HEK293 (cell line): ENCODE results near the gene ADM2.

Experiments used
- CTCF ChIA-PET: fragments of 350-600 bp; formaldehyde crosslinking; extraction: SDS; loops from one replicate; lab custom pipeline; 2021; ENCODE audit warnings: antibody characterized with exemption; lab: Yijun Ruan, JAX
- POLR2A ChIA-PET: fragments of 300-600 bp; formaldehyde crosslinking; extraction: SDS; loops from one replicate; lab custom pipeline; 2020; ENCODE audit warnings: antibody characterized with exemption, inconsistent platforms; lab: Yijun Ruan, JAX
- H3K27ac ChIP-seq: fragments of 200-500 bp; sonication (Bioruptor generic); 2 replicates; pipeline ENCODE4 v1.5.1; 2014; ENCODE audit warnings: low read depth, low read length, control low read depth, inconsistent platforms; ENCODE audit errors: extremely low read depth
- H3K36me3 ChIP-seq, 2 experiments: fragments of 200-500 bp in 1 of 2; sonication (Bioruptor generic) in 1 of 2; 1 replicate in 1 of 2; 2 replicates in 1 of 2; pipeline ENCODE4 v1.5.1; 2014 to 2017; ENCODE audit warnings: inconsistent platforms in 2 of 2, low read length in 2 of 2; ENCODE audit not compliant: control insufficient read depth in 2 of 2, insufficient read depth in 1 of 2
- H3K4me1 ChIP-seq: fragments of 200-500 bp; sonication (Bioruptor generic); 2 replicates; pipeline ENCODE4 v1.5.1; 2014; ENCODE audit warnings: mild to moderate bottlenecking, low read length, inconsistent platforms; ENCODE audit not compliant: control insufficient read depth, insufficient read depth
- H3K4me3 ChIP-seq: 2 replicates; pipeline ENCODE4 v1.5.1; 2011; ENCODE audit warnings: low read depth, mild to moderate bottlenecking, control low read depth, low read length, moderate library complexity
- H3K9me3 ChIP-seq: fragments of 200-500 bp; sonication (Bioruptor generic); 2 replicates; pipeline ENCODE4 v1.5.1; 2014; ENCODE audit warnings: low read depth, low read length, inconsistent platforms; ENCODE audit not compliant: control insufficient read depth, insufficient read depth
- WT1 ChIP-seq: fragments of 450-650 bp; formaldehyde crosslinking; IDR thresholded peaks from 2 replicates; pipeline ENCODE4 v1.5.1; 2016; ENCODE audit warnings: missing biosample characterization, missing genetic modification characterization
- ZNF114 ChIP-seq: fragments of 450-650 bp; formaldehyde crosslinking; IDR thresholded peaks from 2 replicates; pipeline ENCODE4 v1.5.0; 2017; ENCODE audit warnings: missing biosample characterization, missing genetic modification characterization
- ZNF140 ChIP-seq: fragments of 450-650 bp; formaldehyde crosslinking; IDR thresholded peaks from 2 replicates; pipeline ENCODE4 v1.5.1; 2016; ENCODE audit warnings: missing biosample characterization, missing genetic modification characterization
- ZNF184 ChIP-seq: fragments of 450-650 bp; IDR thresholded peaks from 2 replicates; pipeline ENCODE4 v1.5.1; 2018; ENCODE audit warnings: missing biosample characterization, mild to moderate bottlenecking, missing genetic modification characterization
- ZNF274 ChIP-seq, 2 experiments: fragments of 200-500 bp in 1 of 2; fragments of 450-650 bp in 1 of 2; sonication (Bioruptor generic) in 1 of 2; formaldehyde crosslinking in 1 of 2; IDR thresholded peaks; 2 replicates each; pipeline versions ENCODE4 v1.5.1 to v1.6.1; 2014 to 2016; ENCODE audit warnings: borderline replicate concordance in 1 of 2, inconsistent platforms in 1 of 2, low read length in 1 of 2, missing biosample characterization in 1 of 2, missing genetic modification characterization in 1 of 2
- ZNF366 ChIP-seq: fragments of 450-650 bp; formaldehyde crosslinking; conservative IDR thresholded peaks from 2 replicates; pipeline ENCODE4 v1.5.1; 2016; ENCODE audit warnings: missing biosample characterization, missing genetic modification characterization
- ZNF423 ChIP-seq: fragments of 450-650 bp; formaldehyde crosslinking; IDR thresholded peaks from 2 replicates; pipeline ENCODE4 v1.5.1; 2016; ENCODE audit warnings: missing biosample characterization, missing genetic modification characterization
- ZNF426 ChIP-seq: fragments of 450-650 bp; formaldehyde crosslinking; IDR thresholded peaks from 2 replicates; pipeline ENCODE4 v1.5.1; 2017; ENCODE audit warnings: missing biosample characterization, missing genetic modification characterization, mild to moderate bottlenecking, inconsistent platforms, moderate library complexity
- ZNF501 ChIP-seq: fragments of 450-650 bp; formaldehyde crosslinking; IDR thresholded peaks from 2 replicates; pipeline ENCODE4 v1.5.1; 2016; ENCODE audit warnings: missing biosample characterization, missing genetic modification characterization
- ZNF549 ChIP-seq: fragments of 450-650 bp; IDR thresholded peaks from 2 replicates; pipeline ENCODE4 v1.5.1; 2018; ENCODE audit warnings: missing biosample characterization, missing genetic modification characterization, mild to moderate bottlenecking, inconsistent platforms, moderate library complexity
- ZNF555 ChIP-seq: fragments of 450-650 bp; formaldehyde crosslinking; conservative IDR thresholded peaks from 2 replicates; pipeline ENCODE4 v1.5.1; 2017; ENCODE audit warnings: missing biosample characterization, mild to moderate bottlenecking, missing genetic modification characterization, inconsistent platforms
- ZNF629 ChIP-seq: fragments of 450-650 bp; formaldehyde crosslinking; IDR thresholded peaks from 2 replicates; pipeline ENCODE4 v1.5.1; 2017; ENCODE audit warnings: missing biosample characterization, missing genetic modification characterization
- ZNF654 ChIP-seq: fragments of 450-650 bp; formaldehyde crosslinking; IDR thresholded peaks from 2 replicates; pipeline ENCODE4 v1.5.1; 2016; ENCODE audit warnings: low read depth, missing biosample characterization, missing genetic modification characterization
- TF ChIP-seq, protein P1 (sequence below): fragments of 450-650 bp; formaldehyde crosslinking; IDR thresholded peaks from 2 replicates; pipeline ENCODE4 v1.5.1; 2016; ENCODE audit warnings: missing biosample characterization, missing genetic modification characterization
- TF ChIP-seq, protein P2 (sequence below): fragments of 450-650 bp; formaldehyde crosslinking; IDR thresholded peaks from 2 replicates; pipeline ENCODE4 v1.5.1; 2016; ENCODE audit warnings: missing biosample characterization, missing genetic modification characterization
- TF ChIP-seq, protein P3 (sequence below): fragments of 450-650 bp; formaldehyde crosslinking; IDR thresholded peaks from 2 replicates; pipeline ENCODE4 v1.5.1; 2016; ENCODE audit warnings: missing biosample characterization, missing genetic modification characterization
- TF ChIP-seq, protein P4 (sequence below): fragments of 450-650 bp; IDR thresholded peaks from 2 replicates; pipeline ENCODE4 v1.5.1; 2018; ENCODE audit warnings: missing biosample characterization, mild to moderate bottlenecking, missing genetic modification characterization
- TF ChIP-seq, protein P5 (sequence below): fragments of 450-650 bp; formaldehyde crosslinking; IDR thresholded peaks from 2 replicates; pipeline ENCODE4 v1.5.1; 2017; ENCODE audit warnings: missing biosample characterization, missing genetic modification characterization
- TF ChIP-seq, protein P6 (sequence below): fragments of 450-650 bp; formaldehyde crosslinking; IDR thresholded peaks from 2 replicates; pipeline ENCODE4 v1.5.1; 2016; ENCODE audit warnings: missing biosample characterization, missing genetic modification characterization

Gene ADM2

DNA sequence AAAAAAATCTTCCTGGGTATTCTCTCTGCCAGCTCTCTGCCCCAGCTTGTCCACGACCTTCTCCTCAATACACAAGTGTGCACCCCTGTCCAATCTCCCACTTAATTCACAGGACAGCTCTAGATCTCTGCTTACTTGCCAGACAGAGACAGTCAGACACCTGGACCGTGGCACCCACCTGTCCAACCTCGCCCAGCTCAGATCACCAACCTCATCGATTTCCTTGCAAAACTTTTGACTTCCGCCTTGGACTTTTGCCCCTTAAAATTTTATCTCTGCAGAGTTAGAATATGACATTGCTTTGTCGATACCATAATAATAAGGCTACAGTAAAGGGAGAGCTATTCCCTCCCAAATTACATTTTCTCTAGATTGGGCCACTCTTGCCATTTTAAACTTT, 15.8 kb downstream of the ADM2 start:
- Histone ChIP-seq H3K9me3 (no peaks in the 10 kb centered on the region), H3K4me3 (no peak overlapping the region), H3K4me1 (no peaks in the 10 kb centered on the region), H3K27ac (no peak overlapping the region), H3K36me3 (peaks cover 0 to 1% of the 10 kb centered on the region in 2 experiments; a peak in 1 of 3 replicates)
- CTCF ChIA-PET, result interaction anchor here (0.6 to 3.7 kb wide), 15 partner anchors 9 to 343 kb away, joined by 3 to 24 read pairs (median 6); partner anchors contain the start of genes MIOX, SCO2 and SYCE3
- no peak for TF ChIP-seq ZNF140
- no peak for TF ChIP-seq ZNF184 (tag by site-specific recombination)
- no peak for TF ChIP-seq ZNF555 (tag by site-specific recombination)
- TF ChIP-seq WT1 (tag by site-specific recombination), result no peak
- TF ChIP-seq, protein P1, sequence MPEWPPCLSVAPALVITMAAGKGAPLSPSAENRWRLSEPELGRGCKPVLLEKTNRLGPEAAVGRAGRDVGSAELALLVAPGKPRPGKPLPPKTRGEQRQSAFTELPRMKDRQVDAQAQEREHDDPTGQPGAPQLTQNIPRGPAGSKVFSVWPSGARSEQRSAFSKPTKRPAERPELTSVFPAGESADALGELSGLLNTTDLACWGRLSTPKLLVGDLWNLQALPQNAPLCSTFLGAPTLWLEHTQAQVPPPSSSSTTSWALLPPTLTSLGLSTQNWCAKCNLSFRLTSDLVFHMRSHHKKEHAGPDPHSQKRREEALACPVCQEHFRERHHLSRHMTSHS (tag by site-specific recombination), result no peak
- no peak for TF ChIP-seq ZNF114 (tag by site-specific recombination)
- no peak for TF ChIP-seq ZNF629 (tag by site-specific recombination)
- TF ChIP-seq, protein P2, sequence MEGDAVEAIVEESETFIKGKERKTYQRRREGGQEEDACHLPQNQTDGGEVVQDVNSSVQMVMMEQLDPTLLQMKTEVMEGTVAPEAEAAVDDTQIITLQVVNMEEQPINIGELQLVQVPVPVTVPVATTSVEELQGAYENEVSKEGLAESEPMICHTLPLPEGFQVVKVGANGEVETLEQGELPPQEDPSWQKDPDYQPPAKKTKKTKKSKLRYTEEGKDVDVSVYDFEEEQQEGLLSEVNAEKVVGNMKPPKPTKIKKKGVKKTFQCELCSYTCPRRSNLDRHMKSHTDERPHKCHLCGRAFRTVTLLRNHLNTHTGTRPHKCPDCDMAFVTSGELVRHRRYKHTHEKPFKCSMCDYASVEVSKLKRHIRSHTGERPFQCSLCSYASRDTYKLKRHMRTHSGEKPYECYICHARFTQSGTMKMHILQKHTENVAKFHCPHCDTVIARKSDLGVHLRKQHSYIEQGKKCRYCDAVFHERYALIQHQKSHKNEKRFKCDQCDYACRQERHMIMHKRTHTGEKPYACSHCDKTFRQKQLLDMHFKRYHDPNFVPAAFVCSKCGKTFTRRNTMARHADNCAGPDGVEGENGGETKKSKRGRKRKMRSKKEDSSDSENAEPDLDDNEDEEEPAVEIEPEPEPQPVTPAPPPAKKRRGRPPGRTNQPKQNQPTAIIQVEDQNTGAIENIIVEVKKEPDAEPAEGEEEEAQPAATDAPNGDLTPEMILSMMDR (tag by site-specific recombination), result no peak
- TF ChIP-seq, protein P3, sequence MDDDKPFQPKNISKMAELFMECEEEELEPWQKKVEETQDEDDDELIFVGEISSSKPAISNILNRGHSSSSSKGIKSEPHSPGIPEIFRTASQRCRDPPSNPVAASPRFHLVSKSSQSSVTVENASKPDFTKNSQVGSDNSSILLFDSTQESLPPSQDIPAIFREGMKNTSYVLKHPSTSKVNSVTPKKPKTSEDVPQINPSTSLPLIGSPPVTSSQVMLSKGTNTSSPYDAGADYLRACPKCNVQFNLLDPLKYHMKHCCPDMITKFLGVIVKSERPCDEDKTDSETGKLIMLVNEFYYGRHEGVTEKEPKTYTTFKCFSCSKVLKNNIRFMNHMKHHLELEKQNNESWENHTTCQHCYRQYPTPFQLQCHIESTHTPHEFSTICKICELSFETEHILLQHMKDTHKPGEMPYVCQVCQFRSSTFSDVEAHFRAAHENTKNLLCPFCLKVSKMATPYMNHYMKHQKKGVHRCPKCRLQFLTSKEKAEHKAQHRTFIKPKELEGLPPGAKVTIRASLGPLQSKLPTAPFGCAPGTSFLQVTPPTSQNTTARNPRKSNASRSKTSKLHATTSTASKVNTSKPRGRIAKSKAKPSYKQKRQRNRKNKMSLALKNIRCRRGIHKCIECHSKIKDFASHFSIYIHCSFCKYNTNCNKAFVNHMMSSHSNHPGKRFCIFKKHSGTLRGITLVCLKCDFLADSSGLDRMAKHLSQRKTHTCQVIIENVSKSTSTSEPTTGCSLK (tag by site-specific recombination), result no peak
- TF ChIP-seq ZNF426 (tag by site-specific recombination), result no peak
- TF ChIP-seq ZNF549 (tag by site-specific recombination), result no peak
- TF ChIP-seq, protein P4, sequence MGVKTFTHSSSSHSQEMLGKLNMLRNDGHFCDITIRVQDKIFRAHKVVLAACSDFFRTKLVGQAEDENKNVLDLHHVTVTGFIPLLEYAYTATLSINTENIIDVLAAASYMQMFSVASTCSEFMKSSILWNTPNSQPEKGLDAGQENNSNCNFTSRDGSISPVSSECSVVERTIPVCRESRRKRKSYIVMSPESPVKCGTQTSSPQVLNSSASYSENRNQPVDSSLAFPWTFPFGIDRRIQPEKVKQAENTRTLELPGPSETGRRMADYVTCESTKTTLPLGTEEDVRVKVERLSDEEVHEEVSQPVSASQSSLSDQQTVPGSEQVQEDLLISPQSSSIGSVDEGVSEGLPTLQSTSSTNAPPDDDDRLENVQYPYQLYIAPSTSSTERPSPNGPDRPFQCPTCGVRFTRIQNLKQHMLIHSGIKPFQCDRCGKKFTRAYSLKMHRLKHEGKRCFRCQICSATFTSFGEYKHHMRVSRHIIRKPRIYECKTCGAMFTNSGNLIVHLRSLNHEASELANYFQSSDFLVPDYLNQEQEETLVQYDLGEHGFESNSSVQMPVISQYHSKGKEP (tag by site-specific recombination), result no peak
- TF ChIP-seq ZNF501, result no peak
- TF ChIP-seq, protein P5, sequence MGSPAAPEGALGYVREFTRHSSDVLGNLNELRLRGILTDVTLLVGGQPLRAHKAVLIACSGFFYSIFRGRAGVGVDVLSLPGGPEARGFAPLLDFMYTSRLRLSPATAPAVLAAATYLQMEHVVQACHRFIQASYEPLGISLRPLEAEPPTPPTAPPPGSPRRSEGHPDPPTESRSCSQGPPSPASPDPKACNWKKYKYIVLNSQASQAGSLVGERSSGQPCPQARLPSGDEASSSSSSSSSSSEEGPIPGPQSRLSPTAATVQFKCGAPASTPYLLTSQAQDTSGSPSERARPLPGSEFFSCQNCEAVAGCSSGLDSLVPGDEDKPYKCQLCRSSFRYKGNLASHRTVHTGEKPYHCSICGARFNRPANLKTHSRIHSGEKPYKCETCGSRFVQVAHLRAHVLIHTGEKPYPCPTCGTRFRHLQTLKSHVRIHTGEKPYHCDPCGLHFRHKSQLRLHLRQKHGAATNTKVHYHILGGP (tag by site-specific recombination), result no peak
- TF ChIP-seq ZNF366, result no peak
- no peak for TF ChIP-seq ZNF423 (tag by site-specific recombination)
- TF ChIP-seq, protein P6, sequence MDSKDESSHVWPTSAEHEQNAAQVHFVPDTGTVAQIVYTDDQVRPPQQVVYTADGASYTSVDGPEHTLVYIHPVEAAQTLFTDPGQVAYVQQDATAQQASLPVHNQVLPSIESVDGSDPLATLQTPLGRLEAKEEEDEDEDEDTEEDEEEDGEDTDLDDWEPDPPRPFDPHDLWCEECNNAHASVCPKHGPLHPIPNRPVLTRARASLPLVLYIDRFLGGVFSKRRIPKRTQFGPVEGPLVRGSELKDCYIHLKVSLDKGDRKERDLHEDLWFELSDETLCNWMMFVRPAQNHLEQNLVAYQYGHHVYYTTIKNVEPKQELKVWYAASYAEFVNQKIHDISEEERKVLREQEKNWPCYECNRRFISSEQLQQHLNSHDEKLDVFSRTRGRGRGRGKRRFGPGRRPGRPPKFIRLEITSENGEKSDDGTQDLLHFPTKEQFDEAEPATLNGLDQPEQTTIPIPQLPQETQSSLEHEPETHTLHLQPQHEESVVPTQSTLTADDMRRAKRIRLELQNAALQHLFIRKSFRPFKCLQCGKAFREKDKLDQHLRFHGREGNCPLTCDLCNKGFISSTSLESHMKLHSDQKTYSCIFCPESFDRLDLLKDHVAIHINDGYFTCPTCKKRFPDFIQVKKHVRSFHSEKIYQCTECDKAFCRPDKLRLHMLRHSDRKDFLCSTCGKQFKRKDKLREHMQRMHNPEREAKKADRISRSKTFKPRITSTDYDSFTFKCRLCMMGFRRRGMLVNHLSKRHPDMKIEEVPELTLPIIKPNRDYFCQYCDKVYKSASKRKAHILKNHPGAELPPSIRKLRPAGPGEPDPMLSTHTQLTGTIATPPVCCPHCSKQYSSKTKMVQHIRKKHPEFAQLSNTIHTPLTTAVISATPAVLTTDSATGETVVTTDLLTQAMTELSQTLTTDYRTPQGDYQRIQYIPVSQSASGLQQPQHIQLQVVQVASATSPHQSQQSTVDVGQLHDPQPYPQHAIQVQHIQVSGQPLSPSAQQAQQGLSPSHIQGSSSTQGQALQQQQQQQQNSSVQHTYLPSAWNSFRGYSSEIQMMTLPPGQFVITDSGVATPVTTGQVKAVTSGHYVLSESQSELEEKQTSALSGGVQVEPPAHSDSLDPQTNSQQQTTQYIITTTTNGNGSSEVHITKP (tag by site-specific recombination), result no peak
- no peak for TF ChIP-seq ZNF654 (tag by site-specific recombination)
- no peak for TF ChIP-seq ZNF274 (IDR thresholded peaks at IDR 0.05; ENCODE audit: low read length)
- TF ChIP-seq ZNF274 (tag by site-specific recombination; IDR thresholded peaks at IDR 0.05; ENCODE audit: borderline replicate concordance), result no peak
- POLR2A ChIA-PET, result interaction anchor here (0.7 to 3.8 kb wide), 8 partner anchors 10 to 116 kb away, joined by 3 to 33 read pairs (median 7); partner anchors contain the start of genes LMF2, MIOX, NCAPH2 and SCO2
